Stomach (tissue), 9 donors: ENCODE results near the gene OXA1L. TPM values are rescaled to one million over a fixed set of nuclear protein-coding genes. Genes with fewer than 3 reads are reported as not detected.
A peak's percentile ranks its signal among the peaks of the same experiment; 100 is the strongest.

Experiments
- DNase-seq, 2 donors: peaks; one replicate each; pipeline versions ENCODE4 v3.0.0 to v3.0.0-alpha.2; 2013 to 2019
- H3K27ac ChIP-seq, 5 donors: fragments of 200-600 bp in 4 of 5; sonication (generic) in 4 of 5; one replicate each; pipeline ENCODE4 v1.5.1; 2013 to 2019; ENCODE audit warnings: mild to moderate bottlenecking in 1 of 5, moderate library complexity in 1 of 5
- H3K27me3 ChIP-seq, 3 donors: fragments of 200-600 bp; sonication (generic); one replicate each; pipeline ENCODE4 v1.5.1; 2017 to 2019; ENCODE audit warnings: mixed run types in 1 of 3
- H3K36me3 ChIP-seq, 4 donors: fragments of 200-600 bp; sonication (generic); 1 replicate in 3 of 4; 2 replicates in 1 of 4; pipeline ENCODE4 v1.5.1; 2016 to 2019
- H3K4me1 ChIP-seq, 4 donors: fragments of 200-600 bp; sonication (generic); one replicate each; pipeline ENCODE4 v1.5.1; 2016 to 2019
- H3K4me3 ChIP-seq, 4 donors: fragments of 200-600 bp; sonication (generic) in 3 of 4; one replicate each; pipeline ENCODE4 v1.5.1; 2016 to 2019; ENCODE audit warnings: mild to moderate bottlenecking in 1 of 4
- H3K9me3 ChIP-seq, 4 donors: fragments of 200-600 bp; sonication (generic); one replicate each; pipeline ENCODE4 v1.5.1; 2016 to 2019
- EP300 ChIP-seq: sonication (generic); formaldehyde crosslinking; IDR thresholded peaks from one replicate; pipeline ENCODE4 v1.6.1; 2017; ENCODE audit warnings: antibody characterized with exemption
- POLR2A ChIP-seq, 4 donors: fragments of 450-650 bp; IDR thresholded peaks; one replicate each; pipeline ENCODE4 v1.6.1; 2016; ENCODE audit warnings: antibody characterized with exemption in 4 of 4, control low read depth in 2 of 4, mild to moderate bottlenecking in 1 of 4, moderate library complexity in 1 of 4
- POLR2AphosphoS5 ChIP-seq, 3 donors: sonication (generic); formaldehyde crosslinking; IDR thresholded peaks; one replicate each; pipeline ENCODE4 v1.6.1; 2016; ENCODE audit warnings: antibody characterized with exemption in 3 of 3
- WGBS, 5 donors: extraction: QIAGEN DNeasy Blood & Tissue Kit in 3 of 5; methylation state at CpG; one replicate each; pipeline versions ENCODE4 v1.1.5 to v1.1.7; 2013 to 2018; 5-methylcytosine and 5-hydroxymethylcytosine counted together
- intact Hi-C: fragments of 100-400 bp; cut with DNase I; formaldehyde crosslinking; loops from one replicate; pipeline ENCODE4 v1.15.1; 2023; ENCODE audit warnings: low total_unique reads
- polyA plus RNA-seq, 3 donors: library from polyadenylated mRNA; stranded (reverse); fragments of 200-250 nt; gene quantifications; one replicate each; pipeline ENCODE4 v1.2.3, GENCODE V29; 2013
- total RNA-seq, 5 donors: library from RNA; depleted of rRNA; stranded (reverse); fragments of >200 nt; gene quantifications; one replicate each; pipeline versions ENCODE4 v1.1.0 to v1.2.3, GENCODE V29; 2014 to 2016
- TF ChIP-seq, protein P1 (sequence below), 7 experiments: fragments of 450-650 bp in 4 of 7; fragments of 200-600 bp in 3 of 7; sonication (generic) in 3 of 7; IDR thresholded peaks; one replicate each; pipeline ENCODE4 v1.5.1; 2016 to 2019; ENCODE audit warnings: antibody characterized with exemption in 7 of 7, control low read depth in 2 of 7, mild to moderate bottlenecking in 1 of 7
- donor health status: healthy with polysubstance abuse.
- donor health status: Bipolar disorder and iron deficiency.
- donor health status: healthy.

OXA1L gene
- total and polyA plus RNA-seq, 8 donors: 46.7 to 119 (median 76.0) TPM

- H3K27me3 ChIP-seq: no peaks in the 10 kb centered on the region
- peaks cover 10 to 39% (median 18%) of the 10 kb centered on the region in 4 donors for H3K4me1 ChIP-seq
- intact Hi-C loops: no loop called here
- 85 to 93% (median 88%) methylated on average over 9 of the region's 9 CpGs for WGBS, 5 donors
- no peak overlapping the region for H3K27ac ChIP-seq
- no peaks in the 10 kb centered on the region for H3K9me3 ChIP-seq
- DNase-seq: no peak
- H3K4me3 ChIP-seq: no peak overlapping the region
- no peaks in the 10 kb centered on the region for H3K36me3 ChIP-seq
- TF ChIP-seq POLR2AphosphoS5 (IDR thresholded peaks at IDR 0.05): no peak
- TF ChIP-seq POLR2A (IDR thresholded peaks at IDR 0.05): no peak
- no peak for TF ChIP-seq EP300
- TF ChIP-seq, protein P1, sequence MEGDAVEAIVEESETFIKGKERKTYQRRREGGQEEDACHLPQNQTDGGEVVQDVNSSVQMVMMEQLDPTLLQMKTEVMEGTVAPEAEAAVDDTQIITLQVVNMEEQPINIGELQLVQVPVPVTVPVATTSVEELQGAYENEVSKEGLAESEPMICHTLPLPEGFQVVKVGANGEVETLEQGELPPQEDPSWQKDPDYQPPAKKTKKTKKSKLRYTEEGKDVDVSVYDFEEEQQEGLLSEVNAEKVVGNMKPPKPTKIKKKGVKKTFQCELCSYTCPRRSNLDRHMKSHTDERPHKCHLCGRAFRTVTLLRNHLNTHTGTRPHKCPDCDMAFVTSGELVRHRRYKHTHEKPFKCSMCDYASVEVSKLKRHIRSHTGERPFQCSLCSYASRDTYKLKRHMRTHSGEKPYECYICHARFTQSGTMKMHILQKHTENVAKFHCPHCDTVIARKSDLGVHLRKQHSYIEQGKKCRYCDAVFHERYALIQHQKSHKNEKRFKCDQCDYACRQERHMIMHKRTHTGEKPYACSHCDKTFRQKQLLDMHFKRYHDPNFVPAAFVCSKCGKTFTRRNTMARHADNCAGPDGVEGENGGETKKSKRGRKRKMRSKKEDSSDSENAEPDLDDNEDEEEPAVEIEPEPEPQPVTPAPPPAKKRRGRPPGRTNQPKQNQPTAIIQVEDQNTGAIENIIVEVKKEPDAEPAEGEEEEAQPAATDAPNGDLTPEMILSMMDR (IDR thresholded peaks at IDR 0.05): no peak
Observed at GRCh38 chr14:22813145-22813544, 46.7 kb downstream of the OXA1L start.

- H3K4me3 ChIP-seq: peak overlapping the region in 2 of 4 donors; percentile 24 to 25
- TF ChIP-seq, protein P1 (IDR thresholded peaks at IDR 0.05): no peak
- 77 to 90% (median 81%) methylated on average over 5 to 7 of the region's 7 CpGs for WGBS, 5 donors
- intact Hi-C loops: no loop called here
- H3K36me3 ChIP-seq: no peaks in the 10 kb centered on the region
- peak overlapping the region in 2 of 5 donors; percentile 2 to 65 for H3K27ac ChIP-seq
- peaks cover 18 to 47% (median 28%) of the 10 kb centered on the region in 4 donors for H3K4me1 ChIP-seq
- no peaks in the 10 kb centered on the region for H3K27me3 ChIP-seq
- H3K9me3 ChIP-seq: no peaks in the 10 kb centered on the region
- no peak for DNase-seq
Observed at GRCh38 chr14:22814373-22814772, 47.9 kb downstream of the OXA1L start.

- 35 to 52% (median 45%) methylated on average over 10 of the region's 10 CpGs for WGBS, 5 donors
Observed at GRCh38 chr14:22814941-22815713, 48.6 kb downstream of the OXA1L start, which contains the start of gene SLC7A7. Gene SLC7A7, minus strand, starts transcription at chr14:22815435. Its CDS starts 2,037 bp downstream, at chr14:22813398.

GRCh38 chr14:22819151-22819988 lies 52.9 kb downstream of the OXA1L start:
- TF ChIP-seq POLR2AphosphoS5 (IDR thresholded peaks at IDR 0.05) (no peak), POLR2A (IDR thresholded peaks at IDR 0.05) (no peak), EP300 (no peak)
- TF ChIP-seq, protein P1 (IDR thresholded peaks at IDR 0.05): no peak
- Histone ChIP-seq H3K27me3 (no peaks in the 10 kb centered on the region), H3K4me1 (peaks cover 45 to 97% (median 73%) of the 10 kb centered on the region in 4 donors), H3K36me3 (no peaks in the 10 kb centered on the region), H3K9me3 (no peaks in the 10 kb centered on the region), H3K4me3 (peak overlapping the region; percentile 16 to 29 (median 27)), H3K27ac (peak overlapping the region; percentile 47 to 89 (median 86))
- 7 to 22% (median 11%) methylated on average over 10 of the region's 10 CpGs for WGBS, 5 donors
- intact Hi-C loops: no loop called here
- peak; percentile 57 to 81 for DNase-seq

More at GRCh38 chr14:22814941-22815713, 48.6 kb downstream of the OXA1L start, which contains the start of gene SLC7A7:
- no peaks in the 10 kb centered on the region for H3K27me3 ChIP-seq
- H3K4me3 ChIP-seq: peak within 1 kb of the TSS in 3 of 4 donors; percentile 5 to 25 (median 24)
- no peaks in the 10 kb centered on the region for H3K9me3 ChIP-seq
- TF ChIP-seq POLR2AphosphoS5 (IDR thresholded peaks at IDR 0.05) (no peak), POLR2A (IDR thresholded peaks at IDR 0.05) (no peak), EP300 (no peak)
- TF ChIP-seq, protein P1 (IDR thresholded peaks at IDR 0.05): no peak
- H3K36me3 ChIP-seq: no peaks in the 10 kb centered on the region
- H3K4me1 ChIP-seq: peaks cover 25 to 55% (median 36%) of the 10 kb centered on the region in 4 donors
- intact Hi-C loops: no loop called here
- peak within 1 kb of the TSS in 4 of 5 donors; percentile 50 to 77 (median 62) for H3K27ac ChIP-seq
- DNase-seq: peak in 1 of 2 donors; percentile 70
